Measurements from ENCODE around the gene DCTN2. TPM values are rescaled to one million over a fixed set of nuclear protein-coding genes. Genes with fewer than 3 reads are reported as not detected.
"Not testable (repeated sequence)": the region's sequence is repeated elsewhere in the genome, so short reads cannot be mapped to it uniquely, and the experiment has no call there.

Gene DCTN2
- total RNA-seq, 1 donor from 2014 or later: 92.5 TPM

- DNase-seq (ENCODE audit: missing footprints): no peak
- no peak for ATAC-seq
- intact Hi-C loops (cut with DNase I): no loop called here
These were observed 32.9 kb upstream of the DCTN2 start for GRCh38 chr12:57579677-57580465.

GRCh38 chr12:57579011-57579410 lies 32.0 kb upstream of the DCTN2 start:
- ATAC-seq (no peak), DNase-seq (ENCODE audit: missing footprints) (no peak)
- intact Hi-C loops (cut with DNase I): no loop called here

GRCh38 chr12:57577981-57578758 lies 31.2 kb upstream of the DCTN2 start:
- intact Hi-C loops (cut with DNase I): no loop called here
- ATAC-seq (no peak), DNase-seq (ENCODE audit: missing footprints) (no peak)

- intact Hi-C loops (cut with DNase I): no loop called here
- ATAC-seq (no peak), DNase-seq (ENCODE audit: missing footprints) (no peak)
These were observed 29.7 kb upstream of the DCTN2 start for GRCh38 chr12:57576613-57577160.

GRCh38 chr12:57575771-57576612 lies 29.0 kb upstream of the DCTN2 start:
- intact Hi-C loops (cut with DNase I): no loop called here
- DNase-seq (ENCODE audit: missing footprints) (no peak), ATAC-seq (no peak)

GRCh38 chr12:57574795-57575194 lies 27.8 kb upstream of the DCTN2 start:
- ATAC-seq (no peak), DNase-seq (ENCODE audit: missing footprints) (no peak)
- intact Hi-C loops (cut with DNase I): no loop called here

GRCh38 chr12:57571926-57572762 lies 25.2 kb upstream of the DCTN2 start:
- intact Hi-C loops (cut with DNase I): no loop called here
- no peak for DNase-seq (ENCODE audit: missing footprints)
- ATAC-seq: no peak

GRCh38 chr12:57570438-57570837 lies 23.4 kb upstream of the DCTN2 start:
- intact Hi-C loops (cut with DNase I); DNase-seq (ENCODE audit: missing footprints); ATAC-seq: not testable (repeated sequence)

- no peak for DNase-seq (ENCODE audit: missing footprints)
- ATAC-seq: no peak
- intact Hi-C loops (cut with DNase I): no loop called here
These were observed 22.9 kb upstream of the DCTN2 start for GRCh38 chr12:57569858-57570257.

- ATAC-seq (no peak), DNase-seq (ENCODE audit: missing footprints) (no peak)
- intact Hi-C loops (cut with DNase I): no loop called here
These were observed 21.8 kb upstream of the DCTN2 start for GRCh38 chr12:57568838-57569237.

GRCh38 chr12:57564178-57564740 lies 17.3 kb upstream of the DCTN2 start:
- DNase-seq (ENCODE audit: missing footprints) (no peak), ATAC-seq (no peak)
- intact Hi-C loops (cut with DNase I): no loop called here

- DNase-seq (ENCODE audit: missing footprints) (no peak), ATAC-seq (no peak)
- intact Hi-C loops (cut with DNase I): no loop called here
These were observed 16.4 kb upstream of the DCTN2 start for GRCh38 chr12:57563358-57563757.

GRCh38 chr12:57561117-57561516 lies 14.1 kb upstream of the DCTN2 start:
- ATAC-seq; DNase-seq (ENCODE audit: missing footprints); intact Hi-C loops (cut with DNase I): not testable (repeated sequence)

GRCh38 chr12:57560516-57560915 lies 13.5 kb upstream of the DCTN2 start:
- ATAC-seq (no peak), DNase-seq (ENCODE audit: missing footprints) (no peak)
- intact Hi-C loops (cut with DNase I): no loop called here

GRCh38 chr12:57558864-57559263 lies 11.9 kb upstream of the DCTN2 start:
- ATAC-seq: no peak
- intact Hi-C loops (cut with DNase I): no loop called here
- DNase-seq (ENCODE audit: missing footprints): no peak

GRCh38 chr12:57554897-57555296 lies 7.9 kb upstream of the DCTN2 start:
- ATAC-seq (no peak), DNase-seq (ENCODE audit: missing footprints) (no peak)

GRCh38 chr12:57554453-57554852 lies 7.5 kb upstream of the DCTN2 start:
- ATAC-seq (no peak), DNase-seq (ENCODE audit: missing footprints) (no peak)
- intact Hi-C loops (cut with DNase I): no loop called here

More at GRCh38 chr12:57554897-57555296, 7.9 kb upstream of the DCTN2 start:
- intact Hi-C loops (cut with DNase I): no loop called here

All from Right ventricle myocardium inferior (tissue), 1 donor.